SK-N-SH (cell line): ENCODE results near the gene CIC. TPM values are rescaled to one million over a fixed set of nuclear protein-coding genes. Genes with fewer than 3 reads are reported as not detected.

Experiments used
- CTCF ChIA-PET: fragments of 300-600, 350-600 bp; formaldehyde crosslinking; extraction: SDS; loops from one replicate; lab custom pipeline; 2021; lab: Yijun Ruan, JAX
- POLR2A ChIA-PET: fragments of 350-600 bp; sonication (Branson Sonifier 250); formaldehyde crosslinking; extraction: SDS; loops from one replicate; lab custom pipeline; 2020; ENCODE audit warnings: antibody characterized with exemption, inconsistent platforms; lab: Yijun Ruan, JAX
- DNase-seq: peaks from one replicate; pipeline ENCODE4 v3.0.0; 2012
- H2AFZ ChIP-seq: fragments of 200-600 bp; sonication (generic); 2 replicates; pipeline ENCODE4 v1.8.1; 2016; ENCODE audit warnings: antibody characterized with exemption, mild to moderate bottlenecking, low read depth
- H3F3A ChIP-seq: fragments of 200-600 bp; sonication (generic); replicated peaks from 2 replicates; pipeline ENCODE3; 2016; ENCODE audit warnings: antibody characterized with exemption, mild to moderate bottlenecking; ENCODE audit not compliant: insufficient read depth
- H3K27ac ChIP-seq, 2 experiments: fragments of 200-500 bp in 1 of 2; fragments of 200-600 bp in 1 of 2; sonication (Bioruptor generic) in 1 of 2; sonication (generic), shearing (Covaris generic) in 1 of 2; 2 replicates each; pipeline versions ENCODE4 v1.5.1 to v1.6.1; 2014 to 2016; ENCODE audit warnings: low read depth in 2 of 2, inconsistent platforms in 1 of 2, low read length in 1 of 2, mild to moderate bottlenecking in 1 of 2, mixed read lengths in 1 of 2
- H3K27me3 ChIP-seq: fragments of 200-600 bp; sonication (generic), shearing (Covaris generic); 2 replicates; pipeline ENCODE4 v1.6.1; 2016; ENCODE audit warnings: mixed run types; ENCODE audit not compliant: insufficient read depth
- H3K36me3 ChIP-seq, 2 experiments: fragments of 200-500 bp in 1 of 2; fragments of 200-600 bp in 1 of 2; sonication (Bioruptor generic) in 1 of 2; sonication (generic) in 1 of 2; replicated peaks in 1 of 2; 2 replicates each; pipeline versions ENCODE3 to v1.5.1; 2014 to 2016; ENCODE audit warnings: low read length in 1 of 2, mild to moderate bottlenecking in 1 of 2; ENCODE audit not compliant: insufficient read depth in 2 of 2, control insufficient read depth in 1 of 2
- H3K4me1 ChIP-seq, 2 experiments: fragments of 200-500 bp in 1 of 2; fragments of 200-600 bp in 1 of 2; sonication (Bioruptor generic) in 1 of 2; sonication (generic), shearing (Covaris generic) in 1 of 2; 2 replicates each; pipeline versions ENCODE4 v1.5.1 to v1.6.1; 2014 to 2016; ENCODE audit warnings: low read depth in 1 of 2, low read length in 1 of 2, mixed run types in 1 of 2; ENCODE audit not compliant: insufficient read depth in 2 of 2, control insufficient read depth in 1 of 2
- H3K4me2 ChIP-seq: fragments of 200-600 bp; sonication (generic), shearing (Covaris generic); 2 replicates; pipeline ENCODE4 v1.6.1; 2017; ENCODE audit warnings: mixed run types
- H3K4me3 ChIP-seq, 2 experiments: fragments of 200-500 bp in 1 of 2; fragments of 200-600 bp in 1 of 2; sonication (Bioruptor generic) in 1 of 2; sonication (generic), shearing (Covaris generic) in 1 of 2; 2 replicates each; pipeline versions ENCODE4 v1.5.1 to v1.8.1; 2014 to 2016; ENCODE audit warnings: low read depth in 2 of 2, inconsistent platforms in 1 of 2, low read length in 1 of 2, mild to moderate bottlenecking in 1 of 2, mixed read lengths in 1 of 2, moderate library complexity in 1 of 2
- H3K79me2 ChIP-seq: fragments of 200-600 bp; sonication (generic); 2 replicates; pipeline ENCODE4 v1.8.1; 2017; ENCODE audit warnings: mild to moderate bottlenecking; ENCODE audit not compliant: insufficient read depth
- H3K9ac ChIP-seq: fragments of 200-600 bp; sonication (generic); 2 replicates; pipeline ENCODE4 v1.6.1; 2017; ENCODE audit warnings: mixed run types
- H3K9me2 ChIP-seq: fragments of 200-600 bp; sonication (generic); 2 replicates; pipeline ENCODE4 v1.6.1; 2017; ENCODE audit warnings: mixed run types
- H3K9me3 ChIP-seq: fragments of 200-600 bp; sonication (generic); 2 replicates; pipeline ENCODE4 v1.6.1; 2017; ENCODE audit warnings: mixed run types, mild to moderate bottlenecking, moderate library complexity
- H4K20me1 ChIP-seq: fragments of 200-600 bp; sonication (generic); 2 replicates; pipeline ENCODE4 v1.6.1; 2017; ENCODE audit warnings: mild to moderate bottlenecking, mixed run types; ENCODE audit not compliant: insufficient read depth
- CHD2 ChIP-seq: fragments of 150-350 bp; IDR thresholded peaks from 2 replicates; pipeline ENCODE4 v1.6.1; 2018; ENCODE audit warnings: low read length; ENCODE audit not compliant: partially characterized antibody
- FOXJ3 ChIP-seq: sonication (generic); formaldehyde crosslinking; IDR thresholded peaks from 2 replicates; pipeline ENCODE4 v1.5.1; 2020; ENCODE audit warnings: mild to moderate bottlenecking, missing genetic modification reagents
- GATA2 ChIP-seq: sonication (generic); formaldehyde crosslinking; IDR thresholded peaks from 2 replicates; pipeline ENCODE4 v1.5.0; 2020; ENCODE audit warnings: mild to moderate bottlenecking, missing genetic modification reagents
- JUND ChIP-seq: IDR thresholded peaks from 2 replicates; pipeline ENCODE4 v1.4.0; 2012
- NFIC ChIP-seq: IDR thresholded peaks from 2 replicates; pipeline ENCODE4 v1.4.0; 2012; ENCODE audit warnings: borderline replicate concordance
- POLR2AphosphoS5 ChIP-seq: IDR thresholded peaks from 2 replicates; pipeline ENCODE4 v1.6.1; 2012; ENCODE audit warnings: low read depth, low read length
- RAD21 ChIP-seq: IDR thresholded peaks from 2 replicates; pipeline ENCODE4 v1.6.1; 2012; ENCODE audit warnings: mild to moderate bottlenecking, low read length
- RCOR1 ChIP-seq: fragments of 150-350 bp; IDR thresholded peaks from 2 replicates; pipeline ENCODE4 v1.6.1; 2017; ENCODE audit warnings: antibody characterized with exemption, low read length
- RFX5 ChIP-seq: IDR thresholded peaks from 2 replicates; pipeline ENCODE4 v1.6.1; 2012; ENCODE audit warnings: mild to moderate bottlenecking, improper control_type of control experiment, low read length
- RXRA ChIP-seq: IDR thresholded peaks from 2 replicates; pipeline ENCODE4 v1.4.0; 2012; ENCODE audit warnings: low read depth, mild to moderate bottlenecking, borderline replicate concordance
- SMC3 ChIP-seq: IDR thresholded peaks from 2 replicates; pipeline ENCODE4 v1.6.1; 2012; ENCODE audit warnings: low read depth, low read length, improper control_type of control experiment
- TAF1 ChIP-seq: IDR thresholded peaks from 2 replicates; pipeline ENCODE4 v1.6.1; 2012; ENCODE audit warnings: low read depth, mild to moderate bottlenecking, low read length, moderate library complexity, borderline replicate concordance
- YY1 ChIP-seq: IDR thresholded peaks from 2 replicates; pipeline ENCODE4 v1.4.0; 2012; ENCODE audit warnings: low read depth, mild to moderate bottlenecking
- ZBTB33 ChIP-seq: IDR thresholded peaks from 2 replicates; pipeline ENCODE4 v1.4.0; 2012; ENCODE audit warnings: low read depth, borderline replicate concordance
- WGBS: methylation state at CpG from one replicate; pipeline ENCODE4 v1.1.6; 2017; ENCODE audit warnings: low lambda C conversion rate; 5-methylcytosine and 5-hydroxymethylcytosine counted together
- polyA plus RNA-seq, 3 experiments: library from polyadenylated mRNA; depleted of rRNA; stranded (reverse); fragments of >200 nt; gene quantifications; 2 replicates each; pipeline ENCODE4 v1.2.3, GENCODE V29; 2012
- TF ChIP-seq, protein P1 (sequence below): fragments of 200-600 bp; sonication (generic); IDR thresholded peaks from 2 replicates; pipeline ENCODE4 v1.6.1; 2017; ENCODE audit warnings: antibody characterized with exemption, mild to moderate bottlenecking, moderate library complexity
- TF ChIP-seq, protein P2 (sequence below): fragments of 150-350 bp; IDR thresholded peaks from 2 replicates; pipeline ENCODE4 v1.6.1; 2017; ENCODE audit warnings: antibody characterized with exemption, low read length, low read depth, borderline replicate concordance

Gene CIC
- polyA plus RNA-seq, 1 of the 3 experiments (the other 2 are of a cell fraction) = 16.9 TPM

- 93% methylated on average over 18 of the region's 18 CpGs for WGBS
- POLR2A ChIA-PET = no interaction called here
- no peaks in the 10 kb centered on the region for H3K9me2 ChIP-seq
- H3K4me1 ChIP-seq = no peaks in the 10 kb centered on the region; a peak in 1 of 4 replicates
- H2AFZ ChIP-seq = no peak overlapping the region
- peaks cover 7 to 8% of the 10 kb centered on the region in 2 experiments for H3K36me3 ChIP-seq
- no peaks in the 10 kb centered on the region for H4K20me1 ChIP-seq
- no peak overlapping the region; a peak in 1 of 4 replicates for H3K27ac ChIP-seq
- no peak overlapping the region for H3K4me3 ChIP-seq
- no peaks in the 10 kb centered on the region for H3K9me3 ChIP-seq
- TF ChIP-seq YY1 (no peak), TAF1 (no peak), ZBTB33 (no peak), FOXJ3 (CRISPR knock-in tag) (no peak), SMC3 (no peak), NFIC (no peak), RCOR1 (no peak), RAD21 (no peak), JUND (no peak), RFX5 (no peak), POLR2AphosphoS5 (no peak), CHD2 (no peak), GATA2 (CRISPR knock-in tag) (no peak), RXRA (no peak)
- TF ChIP-seq, protein P1, sequence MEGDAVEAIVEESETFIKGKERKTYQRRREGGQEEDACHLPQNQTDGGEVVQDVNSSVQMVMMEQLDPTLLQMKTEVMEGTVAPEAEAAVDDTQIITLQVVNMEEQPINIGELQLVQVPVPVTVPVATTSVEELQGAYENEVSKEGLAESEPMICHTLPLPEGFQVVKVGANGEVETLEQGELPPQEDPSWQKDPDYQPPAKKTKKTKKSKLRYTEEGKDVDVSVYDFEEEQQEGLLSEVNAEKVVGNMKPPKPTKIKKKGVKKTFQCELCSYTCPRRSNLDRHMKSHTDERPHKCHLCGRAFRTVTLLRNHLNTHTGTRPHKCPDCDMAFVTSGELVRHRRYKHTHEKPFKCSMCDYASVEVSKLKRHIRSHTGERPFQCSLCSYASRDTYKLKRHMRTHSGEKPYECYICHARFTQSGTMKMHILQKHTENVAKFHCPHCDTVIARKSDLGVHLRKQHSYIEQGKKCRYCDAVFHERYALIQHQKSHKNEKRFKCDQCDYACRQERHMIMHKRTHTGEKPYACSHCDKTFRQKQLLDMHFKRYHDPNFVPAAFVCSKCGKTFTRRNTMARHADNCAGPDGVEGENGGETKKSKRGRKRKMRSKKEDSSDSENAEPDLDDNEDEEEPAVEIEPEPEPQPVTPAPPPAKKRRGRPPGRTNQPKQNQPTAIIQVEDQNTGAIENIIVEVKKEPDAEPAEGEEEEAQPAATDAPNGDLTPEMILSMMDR = no peak
- TF ChIP-seq, protein P2, sequence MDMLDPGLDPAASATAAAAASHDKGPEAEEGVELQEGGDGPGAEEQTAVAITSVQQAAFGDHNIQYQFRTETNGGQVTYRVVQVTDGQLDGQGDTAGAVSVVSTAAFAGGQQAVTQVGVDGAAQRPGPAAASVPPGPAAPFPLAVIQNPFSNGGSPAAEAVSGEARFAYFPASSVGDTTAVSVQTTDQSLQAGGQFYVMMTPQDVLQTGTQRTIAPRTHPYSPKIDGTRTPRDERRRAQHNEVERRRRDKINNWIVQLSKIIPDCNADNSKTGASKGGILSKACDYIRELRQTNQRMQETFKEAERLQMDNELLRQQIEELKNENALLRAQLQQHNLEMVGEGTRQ = no peak
- TF ChIP-seq, all 33 proteins: peak for 0
- DNase-seq = no peak
- H3F3A ChIP-seq = no peaks in the 10 kb centered on the region
- no peak overlapping the region for H3K9ac ChIP-seq
- no peaks in the 10 kb centered on the region for H3K79me2 ChIP-seq
- no peak overlapping the region for H3K4me2 ChIP-seq
- no peaks in the 10 kb centered on the region for H3K27me3 ChIP-seq
- CTCF ChIA-PET = interaction anchor here (0.7 to 1.9 kb wide), 4 partner anchors 10 to 179 kb away, joined by 3 to 7 read pairs (median 4); no protein-coding TSS in a partner anchor
These were observed 75.4 kb downstream of the CIC start for GRCh38 chr19:42344336-42344893.

Other genes starting within 250 kb of the CIC start
- gene GRIK5, start 199.0 kb upstream of the CIC start, polyA plus RNA-seq (2012; rRNA removed) = 0.71 and 2.4 TPM in 2 replicates
- gene ZNF574, start 193.1 kb upstream of the CIC start, polyA plus RNA-seq (2012; rRNA removed) = 6.9 and 8.5 TPM in 2 replicates
- 0.15 and 0.49 TPM in 2 replicates for gene POU2F2, start 136.8 kb upstream of the CIC start, polyA plus RNA-seq (2012; rRNA removed)
- gene DEDD2, start 51.6 kb upstream of the CIC start, polyA plus RNA-seq (2012; rRNA removed) = 30.2 and 31.1 TPM in 2 replicates
- 3.5 and 4.0 TPM in 2 replicates for gene ZNF526, start 48.9 kb upstream of the CIC start, polyA plus RNA-seq (2012; rRNA removed)
- 42.1 and 47.2 TPM in 2 replicates for gene GSK3A, start 26.6 kb upstream of the CIC start, polyA plus RNA-seq (2012; rRNA removed)
- 89.6 and 94.5 TPM in 2 replicates for gene ERF, start 14.1 kb upstream of the CIC start, polyA plus RNA-seq (2012; rRNA removed)
- gene PRR19, start 32.9 kb downstream of the CIC start, polyA plus RNA-seq (2012; rRNA removed) = 1.3 TPM in 2 replicates
- 105 and 160 TPM in 2 replicates for gene PAFAH1B3, start 33.4 kb downstream of the CIC start, polyA plus RNA-seq (2012; rRNA removed)
- 0.37 and 2.0 TPM in 2 replicates for gene TMEM145, start 44.1 kb downstream of the CIC start, polyA plus RNA-seq (2012; rRNA removed)
- 12.0 and 19.1 TPM in 2 replicates for gene MEGF8, start 56.4 kb downstream of the CIC start, polyA plus RNA-seq (2012; rRNA removed)
- 2.3 and 4.5 TPM in 2 replicates for gene CNFN, start 121.0 kb downstream of the CIC start, polyA plus RNA-seq (2012; rRNA removed)
- gene LIPE, start 158.1 kb downstream of the CIC start, polyA plus RNA-seq (2012; rRNA removed) = 3.2 and 4.4 TPM in 2 replicates
- not detected in 2 replicates for gene CXCL17, start 173.7 kb downstream of the CIC start, polyA plus RNA-seq (2012; rRNA removed)